IPS-15b (cell line): ENCODE measurements around the gene NOSIP.
"Not testable (repeated sequence)": the region's sequence is repeated elsewhere in the genome, so short reads cannot be mapped to it uniquely, and the experiment has no call there.

Experiments
- H3K27me3 ChIP-seq: one replicate; pipeline ENCODE4 v1.6.1; 2013; ENCODE audit warnings: low read length; ENCODE audit not compliant: control insufficient read depth, insufficient read depth
- H3K36me3 ChIP-seq: one replicate; pipeline ENCODE4 v1.6.1; 2013; ENCODE audit warnings: low read length; ENCODE audit not compliant: control insufficient read depth, insufficient read depth
- H3K4me1 ChIP-seq: one replicate; pipeline ENCODE4 v1.6.1; 2013; ENCODE audit warnings: mild to moderate bottlenecking, low read length; ENCODE audit not compliant: control insufficient read depth, insufficient read depth
- H3K4me3 ChIP-seq: one replicate; pipeline ENCODE4 v1.5.1; 2013; ENCODE audit warnings: low read depth, low read length
- H3K9ac ChIP-seq: one replicate; pipeline ENCODE4 v1.6.1; 2013; ENCODE audit warnings: low read depth, mild to moderate bottlenecking, low read length
- H3K9me3 ChIP-seq: one replicate; pipeline ENCODE4 v1.6.1; 2013; ENCODE audit warnings: mild to moderate bottlenecking, low read length; ENCODE audit not compliant: control insufficient read depth, insufficient read depth

The NOSIP gene, protein sequence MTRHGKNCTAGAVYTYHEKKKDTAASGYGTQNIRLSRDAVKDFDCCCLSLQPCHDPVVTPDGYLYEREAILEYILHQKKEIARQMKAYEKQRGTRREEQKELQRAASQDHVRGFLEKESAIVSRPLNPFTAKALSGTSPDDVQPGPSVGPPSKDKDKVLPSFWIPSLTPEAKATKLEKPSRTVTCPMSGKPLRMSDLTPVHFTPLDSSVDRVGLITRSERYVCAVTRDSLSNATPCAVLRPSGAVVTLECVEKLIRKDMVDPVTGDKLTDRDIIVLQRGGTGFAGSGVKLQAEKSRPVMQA

GRCh38 chr19:49580264-49581006, at the start of gene NOSIP:
Gene NOSIP, minus strand, starts transcription at chr19:49580556. Its CDS starts 19,865 bp downstream, at chr19:49560691.
- no peaks in the 10 kb centered on the region for H3K9me3 ChIP-seq
- no peaks in the 10 kb centered on the region for H3K27me3 ChIP-seq
- peak within 1 kb of the TSS; percentile 99 for H3K4me3 ChIP-seq
- peak within 1 kb of the TSS; percentile 98 for H3K9ac ChIP-seq
- peaks cover 9% of the 10 kb centered on the region for H3K4me1 ChIP-seq
- H3K36me3 ChIP-seq = peaks cover 2% of the 10 kb centered on the region

DNA sequence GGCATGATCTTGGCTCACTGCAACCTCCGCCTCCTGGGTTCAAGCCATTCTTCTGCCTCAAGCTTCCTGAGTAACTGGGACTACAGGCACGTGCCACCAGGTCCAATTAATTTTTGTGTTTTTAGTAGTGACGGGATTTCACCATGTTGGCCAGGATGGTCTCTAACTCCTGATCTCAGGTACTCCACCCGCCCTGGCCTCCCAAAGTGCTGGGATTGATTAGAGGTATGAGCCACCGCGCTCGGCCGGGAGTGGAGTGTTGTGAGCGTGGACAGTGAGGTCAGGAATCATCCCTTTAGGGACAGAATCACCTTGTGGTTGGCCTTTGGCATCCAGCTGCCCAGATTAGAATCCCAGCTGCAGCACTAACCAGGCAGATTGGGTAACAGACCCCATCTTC, 49.3 kb upstream of the NOSIP start:
- no peaks in the 10 kb centered on the region for H3K9me3 ChIP-seq
- no peak overlapping the region for H3K9ac ChIP-seq
- no peaks in the 10 kb centered on the region for H3K27me3 ChIP-seq
- H3K4me3 ChIP-seq = no peak overlapping the region
- H3K4me1 ChIP-seq = no peaks in the 10 kb centered on the region
- H3K36me3 ChIP-seq = peaks cover 8% of the 10 kb centered on the region

- Histone ChIP-seq H3K9ac (no peak overlapping the region), H3K4me1 (no peaks in the 10 kb centered on the region), H3K27me3 (no peaks in the 10 kb centered on the region)
These were observed 45.9 kb upstream of the NOSIP start for GRCh38 chr19:49626226-49626625.

GRCh38 chr19:49624967-49625910, 44.9 kb upstream of the NOSIP start:
- no peaks in the 10 kb centered on the region for H3K9me3 ChIP-seq
- H3K36me3 ChIP-seq = peaks cover 17% of the 10 kb centered on the region
- no peaks in the 10 kb centered on the region for H3K27me3 ChIP-seq
- H3K4me1 ChIP-seq = no peaks in the 10 kb centered on the region
- no peak overlapping the region for H3K4me3 ChIP-seq
- no peak overlapping the region for H3K9ac ChIP-seq

More at GRCh38 chr19:49626226-49626625, 45.9 kb upstream of the NOSIP start:
- peaks cover 15% of the 10 kb centered on the region for H3K36me3 ChIP-seq
- no peaks in the 10 kb centered on the region for H3K9me3 ChIP-seq
- no peak overlapping the region for H3K4me3 ChIP-seq

DNA sequence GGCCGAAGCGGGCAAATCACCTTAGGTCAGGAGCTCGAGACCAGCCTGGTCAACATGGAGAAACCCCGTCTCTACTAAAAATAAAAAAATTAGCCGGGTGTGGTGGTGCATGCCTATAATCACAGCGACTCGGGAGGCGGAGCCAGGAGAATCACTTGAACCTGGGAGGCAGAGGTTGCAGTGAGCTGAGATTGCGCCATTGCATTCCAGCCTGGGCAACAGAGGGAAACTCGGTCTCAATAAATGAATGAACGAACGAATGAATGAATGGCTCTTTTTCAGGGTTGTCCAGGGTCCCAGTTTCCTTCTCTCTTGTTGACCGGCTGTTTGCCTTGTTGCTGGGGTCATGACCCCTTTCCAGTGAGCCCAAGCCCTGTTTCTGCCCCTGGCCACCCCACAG, 37.5 kb upstream of the NOSIP start:
- not testable (repeated sequence) for H3K4me3 ChIP-seq, H3K9me3 ChIP-seq, H3K27me3 ChIP-seq, H3K9ac ChIP-seq, H3K4me1 ChIP-seq
- H3K36me3 ChIP-seq = peaks cover 39% of the 10 kb centered on the region

- no peaks in the 10 kb centered on the region for H3K9me3 ChIP-seq
- H3K9ac ChIP-seq = no peak overlapping the region
- no peaks in the 10 kb centered on the region for H3K4me1 ChIP-seq
- H3K36me3 ChIP-seq = peaks cover 39% of the 10 kb centered on the region
- no peak overlapping the region for H3K4me3 ChIP-seq
- H3K27me3 ChIP-seq = no peaks in the 10 kb centered on the region
These were observed 36.6 kb upstream of the NOSIP start for GRCh38 chr19:49616945-49617344.

GRCh38 chr19:49616532-49616931, 36.2 kb upstream of the NOSIP start:
- Histone ChIP-seq H3K27me3 (no peaks in the 10 kb centered on the region), H3K9me3 (no peaks in the 10 kb centered on the region), H3K4me1 (no peaks in the 10 kb centered on the region), H3K4me3 (no peak overlapping the region), H3K9ac (no peak overlapping the region), H3K36me3 (peaks cover 37% of the 10 kb centered on the region)

- Histone ChIP-seq H3K4me1 (no peaks in the 10 kb centered on the region), H3K9me3 (no peaks in the 10 kb centered on the region), H3K27me3 (no peaks in the 10 kb centered on the region), H3K36me3 (peaks cover 38% of the 10 kb centered on the region), H3K9ac (no peak overlapping the region), H3K4me3 (no peak overlapping the region)
These were observed 35.5 kb upstream of the NOSIP start for GRCh38 chr19:49615861-49616260.

DNA sequence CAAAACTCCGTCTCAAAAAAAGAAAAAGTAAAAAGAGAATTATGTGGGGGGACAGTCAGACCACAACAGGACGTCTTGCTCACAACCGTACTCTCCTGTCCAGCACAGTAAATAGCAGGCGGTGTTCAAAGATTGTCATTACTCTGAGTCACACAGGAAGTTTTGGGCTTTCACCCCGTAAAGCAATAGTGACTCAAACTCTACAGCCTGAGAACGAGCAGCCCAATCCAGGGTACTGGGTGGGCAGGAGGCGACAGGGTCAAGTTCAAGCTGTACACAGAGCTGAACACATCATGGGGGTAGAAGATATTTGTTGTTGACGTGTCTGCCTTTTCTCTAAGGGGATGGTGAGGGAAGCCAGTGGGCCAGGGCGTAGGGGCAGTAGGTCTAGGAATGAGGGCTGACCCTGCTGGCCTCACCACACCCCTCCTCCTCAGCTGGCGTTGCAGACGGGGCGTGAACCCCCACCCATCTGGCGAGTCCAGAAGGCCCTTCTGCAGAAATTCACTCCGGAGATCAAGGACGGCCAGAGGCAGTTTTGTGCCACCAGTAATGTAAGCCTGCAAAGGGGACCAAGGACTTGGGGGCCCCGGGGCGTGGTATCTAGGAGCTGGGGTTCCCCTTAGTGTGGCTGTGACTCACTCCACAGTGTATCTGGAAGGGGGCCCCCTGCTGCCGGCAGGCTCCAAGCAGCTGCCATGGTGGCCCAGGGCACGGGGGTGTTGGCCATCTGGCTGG, 33.9 kb upstream of the NOSIP start:
- Histone ChIP-seq H3K4me3 (no peak overlapping the region), H3K9ac (no peak overlapping the region), H3K36me3 (peaks cover 40% of the 10 kb centered on the region), H3K27me3 (no peaks in the 10 kb centered on the region), H3K4me1 (no peaks in the 10 kb centered on the region), H3K9me3 (no peaks in the 10 kb centered on the region)

GRCh38 chr19:49613374-49613773, 33.0 kb upstream of the NOSIP start:
- H3K4me1 ChIP-seq = no peaks in the 10 kb centered on the region
- peaks cover 44% of the 10 kb centered on the region for H3K36me3 ChIP-seq
- H3K27me3 ChIP-seq = no peaks in the 10 kb centered on the region
- no peak overlapping the region for H3K9ac ChIP-seq
- H3K9me3 ChIP-seq = no peaks in the 10 kb centered on the region
- H3K4me3 ChIP-seq = no peak overlapping the region

DNA sequence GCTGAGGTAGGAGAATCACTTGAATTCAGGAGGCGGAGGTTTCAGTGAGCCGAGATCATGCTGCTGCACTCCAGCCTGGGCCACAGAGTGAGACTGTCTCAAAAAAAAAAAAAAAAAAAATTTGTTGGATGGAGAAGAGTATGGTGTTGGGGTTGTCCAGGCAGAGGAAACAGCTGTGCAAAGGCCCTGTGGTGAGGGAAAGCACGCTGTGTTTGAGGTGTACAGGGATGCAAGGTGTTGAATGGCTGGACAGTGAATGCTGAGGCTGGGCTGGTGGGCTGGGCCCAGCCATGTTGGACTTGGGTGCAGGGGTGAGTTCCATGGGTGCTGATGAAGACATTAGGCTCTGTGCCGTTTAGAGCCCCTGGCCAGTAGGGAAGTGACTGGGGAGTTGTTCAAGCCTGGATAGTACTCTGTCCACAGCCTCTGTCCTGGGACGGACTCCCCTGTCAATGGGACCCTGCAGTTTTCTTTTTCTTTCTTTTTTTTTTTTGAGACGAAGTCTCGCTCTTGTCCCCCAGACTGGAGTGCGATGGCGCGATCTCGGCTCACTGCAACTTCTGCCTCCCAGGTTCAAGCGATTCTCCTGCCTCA, 29.2 kb upstream of the NOSIP start:
- H3K27me3 ChIP-seq = no peaks in the 10 kb centered on the region
- peaks cover 29% of the 10 kb centered on the region for H3K36me3 ChIP-seq
- no peaks in the 10 kb centered on the region for H3K4me1 ChIP-seq
- no peak overlapping the region for H3K4me3 ChIP-seq
- no peaks in the 10 kb centered on the region for H3K9me3 ChIP-seq
- no peak overlapping the region for H3K9ac ChIP-seq
